ENCODE data around the gene NDUFC2. TPM values are rescaled to one million over a fixed set of nuclear protein-coding genes. Genes with fewer than 3 reads are reported as not detected.

NDUFC2 gene
- 123 and 247 TPM in 2 replicates for total RNA-seq
- polyA plus RNA-seq, result 574 and 689 TPM in 2 replicates

DNA sequence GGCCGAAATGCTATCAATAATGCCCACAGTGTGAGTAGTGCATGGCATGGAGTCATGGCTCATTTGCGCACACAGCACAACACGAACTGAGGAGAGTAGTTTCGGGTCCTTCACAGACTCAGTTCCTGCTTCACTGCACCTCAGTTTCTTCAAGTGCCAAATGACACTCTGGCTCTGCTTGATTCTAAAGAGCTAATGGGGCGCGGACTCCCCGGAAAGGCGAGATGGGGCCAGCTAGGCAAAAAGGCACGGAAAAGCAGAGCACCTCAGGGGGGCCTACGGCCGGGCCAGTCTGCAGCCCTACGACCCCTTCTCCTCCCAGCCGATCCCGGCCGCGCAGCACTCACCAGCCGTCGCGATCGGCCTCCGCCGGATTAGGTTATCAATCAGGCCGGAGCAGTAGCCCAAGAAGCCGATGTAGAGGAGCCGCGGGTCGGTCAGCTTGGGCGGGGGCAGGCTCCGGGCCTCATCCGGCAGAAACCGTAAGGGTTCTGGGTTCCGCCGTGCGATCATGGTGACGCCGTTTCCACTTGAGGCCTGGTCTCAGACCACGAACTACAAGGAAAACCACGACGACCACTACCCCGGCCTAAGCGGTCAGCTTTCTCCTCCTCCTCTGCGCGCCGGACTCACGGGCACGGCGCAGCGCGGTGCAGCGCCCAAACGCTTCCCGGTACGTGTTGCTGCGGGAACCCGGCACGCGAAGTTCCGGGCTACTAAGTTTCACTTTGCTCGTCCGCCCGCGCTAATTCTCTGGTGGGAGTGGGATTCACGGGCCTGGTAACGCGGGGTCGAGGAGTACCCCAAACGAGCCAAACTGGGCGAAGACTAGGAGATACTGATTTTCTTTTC lies at the start of gene NDUFC2:
Gene NDUFC2, minus strand, starts transcription at position 631 of the 852 bp plus-strand sequence. Its CDS starts 118 bp downstream, at position 513.
- Histone ChIP-seq H3K27me3 (peaks cover 3% of the 10 kb centered on the region), H3K4me3 (peak within 1 kb of the TSS; percentile 86), H3K36me3 (no peaks in the 10 kb centered on the region), H3K9me3 (ENCODE audit: low read depth) (no peaks in the 10 kb centered on the region), H3K27ac (peak within 1 kb of the TSS; percentile 95), H3K4me1 (ENCODE audit: low read depth) (peaks cover 9% of the 10 kb centered on the region)
- peak; percentile 86 to 89 for DNase-seq (ENCODE audit: low read depth in 1 of 2, low spot score in 1 of 2)
- TF ChIP-seq CTCF (IDR thresholded peaks at IDR 0.05; ENCODE audit: low read depth, low read length), result peak; percentile 2

- H3K27ac ChIP-seq, result no peak overlapping the region
Observed at GRCh38 chr11:78127403-78127802, 47.7 kb upstream of the NDUFC2 start.

GRCh38 chr11:78112582-78113275 lies 33.1 kb upstream of the NDUFC2 start:
- H3K27ac ChIP-seq, result no peak overlapping the region
- no peak for DNase-seq (ENCODE audit: low read depth in 1 of 2, low spot score in 1 of 2)
- no peak for TF ChIP-seq CTCF (IDR thresholded peaks at IDR 0.05; ENCODE audit: low read depth, low read length)
- H3K27me3 ChIP-seq, result no peaks in the 10 kb centered on the region
- peaks cover 24% of the 10 kb centered on the region for H3K36me3 ChIP-seq
- H3K4me3 ChIP-seq, result no peak overlapping the region
- no peaks in the 10 kb centered on the region for H3K9me3 ChIP-seq (ENCODE audit: low read depth)
- H3K4me1 ChIP-seq (ENCODE audit: low read depth), result no peaks in the 10 kb centered on the region

More at GRCh38 chr11:78127403-78127802, 47.7 kb upstream of the NDUFC2 start:
- no peak for TF ChIP-seq CTCF (IDR thresholded peaks at IDR 0.05; ENCODE audit: low read depth, low read length)
- H3K27me3 ChIP-seq, result no peaks in the 10 kb centered on the region
- no peaks in the 10 kb centered on the region for H3K4me1 ChIP-seq (ENCODE audit: low read depth)
- no peaks in the 10 kb centered on the region for H3K9me3 ChIP-seq (ENCODE audit: low read depth)
- no peak overlapping the region for H3K4me3 ChIP-seq
- DNase-seq (ENCODE audit: low read depth in 1 of 2, low spot score in 1 of 2), result no peak
- peaks cover 2% of the 10 kb centered on the region for H3K36me3 ChIP-seq

GRCh38 chr11:78111298-78111697 lies 31.6 kb upstream of the NDUFC2 start:
- no peaks in the 10 kb centered on the region for H3K27me3 ChIP-seq
- no peak overlapping the region for H3K27ac ChIP-seq
- peaks cover 24% of the 10 kb centered on the region for H3K36me3 ChIP-seq
- no peak overlapping the region for H3K4me3 ChIP-seq
- no peaks in the 10 kb centered on the region for H3K4me1 ChIP-seq (ENCODE audit: low read depth)
- H3K9me3 ChIP-seq (ENCODE audit: low read depth), result no peaks in the 10 kb centered on the region
- no peak for TF ChIP-seq CTCF (IDR thresholded peaks at IDR 0.05; ENCODE audit: low read depth, low read length)
- no peak for DNase-seq (ENCODE audit: low read depth in 1 of 2, low spot score in 1 of 2)

GRCh38 chr11:78110830-78111229 lies 31.2 kb upstream of the NDUFC2 start:
- no peak overlapping the region for H3K4me3 ChIP-seq
- DNase-seq (ENCODE audit: low read depth in 1 of 2, low spot score in 1 of 2), result no peak
- TF ChIP-seq CTCF (IDR thresholded peaks at IDR 0.05; ENCODE audit: low read depth, low read length), result no peak
- no peaks in the 10 kb centered on the region for H3K9me3 ChIP-seq (ENCODE audit: low read depth)
- no peaks in the 10 kb centered on the region for H3K4me1 ChIP-seq (ENCODE audit: low read depth)
- no peaks in the 10 kb centered on the region for H3K27me3 ChIP-seq
- H3K36me3 ChIP-seq, result peaks cover 24% of the 10 kb centered on the region
- no peak overlapping the region for H3K27ac ChIP-seq

Data from cardiac muscle cell (in vitro differentiated cells and primary cell).